Measurements from ENCODE around the gene CLIC6. TPM values are rescaled to one million over a fixed set of nuclear protein-coding genes. Genes with fewer than 3 reads are reported as not detected.
"Not testable (repeated sequence)": the region's sequence is repeated elsewhere in the genome, so short reads cannot be mapped to it uniquely, and the experiment has no call there.

CLIC6 gene
- total RNA-seq, 4 donors from 2014 or later = 0.66 to 3.5 (median 2.0) TPM

- TF ChIP-seq CTCF (IDR thresholded peaks at IDR 0.05) (no peak), POLR2A (IDR thresholded peaks at IDR 0.05) (no peak)
- Histone ChIP-seq H3K27me3 (no peaks in the 10 kb centered on the region), H3K4me3 (no peak overlapping the region), H3K36me3 (no peaks in the 10 kb centered on the region), H3K9me3 (no peaks in the 10 kb centered on the region), H3K27ac (no peak overlapping the region), H3K4me1 (no peaks in the 10 kb centered on the region)
- DNase-seq = no peak
Measured at GRCh38 chr21:34706337-34706736, 37.5 kb downstream of the CLIC6 start.

GRCh38 chr21:34707876-34708325 lies 39.1 kb downstream of the CLIC6 start:
- Histone ChIP-seq H3K27me3 (no peaks in the 10 kb centered on the region), H3K27ac (no peak overlapping the region), H3K4me3 (no peak overlapping the region), H3K9me3 (no peaks in the 10 kb centered on the region), H3K4me1 (no peaks in the 10 kb centered on the region), H3K36me3 (no peaks in the 10 kb centered on the region)
- DNase-seq = no peak
- TF ChIP-seq CTCF (IDR thresholded peaks at IDR 0.05) (no peak), POLR2A (IDR thresholded peaks at IDR 0.05) (no peak)

- Histone ChIP-seq H3K36me3 (no peaks in the 10 kb centered on the region), H3K9me3 (no peaks in the 10 kb centered on the region), H3K4me1 (no peaks in the 10 kb centered on the region), H3K27me3 (no peaks in the 10 kb centered on the region), H3K27ac (no peak overlapping the region), H3K4me3 (no peak overlapping the region)
- no peak for DNase-seq
- TF ChIP-seq POLR2A (IDR thresholded peaks at IDR 0.05) = no peak
- no peak for TF ChIP-seq CTCF (IDR thresholded peaks at IDR 0.05)
Measured at GRCh38 chr21:34713621-34714020, 44.8 kb downstream of the CLIC6 start.

- Histone ChIP-seq H3K4me3 (no peak overlapping the region), H3K4me1 (no peaks in the 10 kb centered on the region), H3K36me3 (no peaks in the 10 kb centered on the region), H3K27ac (no peak overlapping the region), H3K27me3 (no peaks in the 10 kb centered on the region), H3K9me3 (no peaks in the 10 kb centered on the region)
- no peak for DNase-seq
- TF ChIP-seq CTCF (IDR thresholded peaks at IDR 0.05) (no peak), POLR2A (IDR thresholded peaks at IDR 0.05) (no peak)
Measured at GRCh38 chr21:34715518-34715917, 46.7 kb downstream of the CLIC6 start.

GRCh38 chr21:34715985-34716596 lies 47.3 kb downstream of the CLIC6 start:
- no peaks in the 10 kb centered on the region for H3K27me3 ChIP-seq
- H3K36me3 ChIP-seq = no peaks in the 10 kb centered on the region
- no peak overlapping the region for H3K27ac ChIP-seq
- no peaks in the 10 kb centered on the region for H3K4me1 ChIP-seq
- DNase-seq = no peak
- TF ChIP-seq POLR2A (IDR thresholded peaks at IDR 0.05) (no peak), CTCF (IDR thresholded peaks at IDR 0.05) (no peak)
- no peak overlapping the region for H3K4me3 ChIP-seq
- H3K9me3 ChIP-seq = no peaks in the 10 kb centered on the region

GRCh38 chr21:34718529-34718928 lies 49.7 kb downstream of the CLIC6 start:
- not testable (repeated sequence) for H3K27ac ChIP-seq, H3K4me3 ChIP-seq, H3K9me3 ChIP-seq, H3K36me3 ChIP-seq, DNase-seq, H3K4me1 ChIP-seq, H3K27me3 ChIP-seq
